A673 (cell line): Measurements from ENCODE around the gene CDKAL1. TPM values are rescaled to one million over a fixed set of nuclear protein-coding genes. Genes with fewer than 3 reads are reported as not detected.

Experiments
- BruUV-seq: library from RNA; stranded (reverse); fragments of 400-500 nt; replicated peaks from 2 replicates; lab custom pipeline; 2021; lab: Mats Ljungman, UMichigan
- CTCF ChIA-PET: fragments of 300-600 bp; sonication (Branson Sonifier 250); formaldehyde crosslinking; loops from one replicate; lab custom pipeline; 2022; ENCODE audit warnings: antibody characterized with exemption; lab: Charles Lee
- POLR2A ChIA-PET: fragments of 300-600 bp; sonication (Branson Sonifier 250); formaldehyde crosslinking; loops from one replicate; lab custom pipeline; 2022; ENCODE audit warnings: antibody characterized with exemption; ENCODE audit not compliant: low non-redundant PET; lab: Charles Lee
- DNase-seq: peaks from one replicate; pipeline ENCODE4 v3.0.0-alpha.2; 2015; ENCODE audit warnings: low spot score
- H3K27ac ChIP-seq: fragments of 200-600 bp; sonication (generic); 2 replicates; pipeline ENCODE4 v1.5.1; 2016; ENCODE audit warnings: mixed run types, low read depth, mild to moderate bottlenecking, mixed read lengths, antibody characterized with exemption, low read length; ENCODE audit not compliant: poor library complexity, severe bottlenecking
- H3K27me3 ChIP-seq: fragments of 200-600 bp; sonication (generic); replicated peaks from 2 replicates; pipeline ENCODE4 v1.6.1; 2017; ENCODE audit warnings: mixed run types, low read depth, mild to moderate bottlenecking, mixed read lengths, antibody characterized with exemption, low read length; ENCODE audit not compliant: insufficient read depth, poor library complexity
- H3K36me3 ChIP-seq: fragments of 200-600 bp; sonication (generic); 2 replicates; pipeline ENCODE4 v1.6.1; 2016; ENCODE audit warnings: mixed run types, mild to moderate bottlenecking, mixed read lengths, antibody characterized with exemption, low read length; ENCODE audit not compliant: insufficient read depth, poor library complexity, severe bottlenecking
- H3K4me1 ChIP-seq: fragments of 200-600 bp; sonication (generic); 2 replicates; pipeline ENCODE4 v1.6.1; 2017; ENCODE audit warnings: mixed run types, mild to moderate bottlenecking, mixed read lengths, antibody characterized with exemption, low read length; ENCODE audit not compliant: insufficient read depth, poor library complexity, severe bottlenecking
- H3K4me3 ChIP-seq: fragments of 200-600 bp; sonication (generic); 2 replicates; pipeline ENCODE4 v1.5.1; 2016; ENCODE audit warnings: low read depth, mixed run types, mild to moderate bottlenecking, mixed read lengths, low read length; ENCODE audit not compliant: poor library complexity, severe bottlenecking
- H3K9me3 ChIP-seq: fragments of 200-600 bp; sonication (generic); 2 replicates; pipeline ENCODE4 v1.6.1; 2016; ENCODE audit warnings: mixed run types, low read depth, mild to moderate bottlenecking, mixed read lengths, antibody characterized with exemption, low read length; ENCODE audit not compliant: poor library complexity, severe bottlenecking
- CTCF ChIP-seq: fragments of 300-800, 200-600 bp; sonication (generic); conservative IDR thresholded peaks from 2 replicates; pipeline ENCODE4 v1.5.1; 2017; ENCODE audit warnings: low read depth, mild to moderate bottlenecking, antibody characterized with exemption, low read length, moderate library complexity, mixed read lengths
- EZH2 ChIP-seq: fragments of 200-600 bp; sonication (generic); IDR thresholded peaks from 2 replicates; pipeline ENCODE4 v1.6.1; 2017; ENCODE audit warnings: borderline replicate concordance, low read depth, mild to moderate bottlenecking, mixed read lengths, antibody characterized with exemption, low read length; ENCODE audit not compliant: poor library complexity, severe bottlenecking
- intact Hi-C: fragments of 100-400 bp; cut with micrococcal nuclease; formaldehyde crosslinking; loops from one replicate; pipeline ENCODE4 v1.10.0; 2022; ENCODE audit not compliant: unreplicated experiment
- total RNA-seq: library from RNA; stranded (reverse); gene quantifications from 2 replicates; pipeline ENCODE4 v1.2.3, GENCODE V29; 2021

Gene CDKAL1
- total RNA-seq, 1 experiment from 2014 or later, result 35.5 TPM

GRCh38 chr6:20801595-20801994 lies 267.3 kb downstream of the CDKAL1 start:
- H3K27me3 ChIP-seq, result no peaks in the 10 kb centered on the region
- no peaks in the 10 kb centered on the region for H3K36me3 ChIP-seq
- H3K9me3 ChIP-seq, result peaks cover 6% of the 10 kb centered on the region
- ChIA-PET POLR2A (no interaction called here), CTCF (no interaction called here)
- H3K27ac ChIP-seq, result no peak overlapping the region
- no peak overlapping the region for H3K4me3 ChIP-seq
- TF ChIP-seq EZH2, result no peak
- no peak for TF ChIP-seq CTCF
- peaks cover 12% of the 10 kb centered on the region for H3K4me1 ChIP-seq
- no peak for DNase-seq
- no TSS peak for BruUV-seq
- intact Hi-C loops, result no loop called here

- TF ChIP-seq CTCF (no peak), EZH2 (no peak)
- intact Hi-C loops, result no loop called here
- peaks cover 12% of the 10 kb centered on the region for H3K4me1 ChIP-seq
- peaks cover 4% of the 10 kb centered on the region for H3K36me3 ChIP-seq
- peaks cover 10% of the 10 kb centered on the region for H3K9me3 ChIP-seq
- H3K27me3 ChIP-seq, result no peaks in the 10 kb centered on the region
- ChIA-PET CTCF (no interaction called here), POLR2A (no interaction called here)
- BruUV-seq, result no TSS peak
- no peak overlapping the region for H3K4me3 ChIP-seq
- peak overlapping the region; percentile 1 for H3K27ac ChIP-seq
- peak; percentile 57 for DNase-seq
Measured at GRCh38 chr6:20802596-20802995, 268.3 kb downstream of the CDKAL1 start.

- ChIA-PET POLR2A (no interaction called here), CTCF (no interaction called here)
- H3K4me1 ChIP-seq, result peaks cover 12% of the 10 kb centered on the region
- BruUV-seq, result no TSS peak
- no peak for DNase-seq
- no peaks in the 10 kb centered on the region for H3K27me3 ChIP-seq
- intact Hi-C loops, result no loop called here
- no peak for TF ChIP-seq CTCF
- TF ChIP-seq EZH2, result no peak
- no peak overlapping the region for H3K27ac ChIP-seq
- H3K9me3 ChIP-seq, result peaks cover 10% of the 10 kb centered on the region
- H3K36me3 ChIP-seq, result peaks cover 4% of the 10 kb centered on the region
- no peak overlapping the region for H3K4me3 ChIP-seq
Measured at GRCh38 chr6:20805021-20805420, 270.8 kb downstream of the CDKAL1 start.
